GM12874 (cell line): ENCODE results near the gene XPO1.

Experiments used
- CTCF ChIP-seq: IDR thresholded peaks from 2 replicates; pipeline ENCODE4 v1.5.1; 2011; ENCODE audit warnings: low read depth, mild to moderate bottlenecking, control low read depth, low read length, moderate library complexity; ENCODE audit not compliant: insufficient read depth

Gene XPO1

GRCh38 chr2:61538920-61539520 is 864 bp upstream of the XPO1 start:
- TF ChIP-seq CTCF, result no peak

- TF ChIP-seq CTCF, result no peak
Observed at GRCh38 chr2:61537950-61538199, 281 bp downstream of the XPO1 start.

GRCh38 chr2:61537277-61537949 is 743 bp downstream of the XPO1 start:
- TF ChIP-seq CTCF, result no peak

GRCh38 chr2:61536572-61537276 is 1.4 kb downstream of the XPO1 start:
- no peak for TF ChIP-seq CTCF

- no peak for TF ChIP-seq CTCF
Observed at GRCh38 chr2:61536180-61536571, 2.0 kb downstream of the XPO1 start.

GRCh38 chr2:61535449-61535848 is 2.7 kb downstream of the XPO1 start:
- TF ChIP-seq CTCF, result no peak

- no peak for TF ChIP-seq CTCF
Observed at GRCh38 chr2:61534926-61535325, 3.2 kb downstream of the XPO1 start.
